ENCODE data around the gene OLFML1.

OLFML1 gene

DNA sequence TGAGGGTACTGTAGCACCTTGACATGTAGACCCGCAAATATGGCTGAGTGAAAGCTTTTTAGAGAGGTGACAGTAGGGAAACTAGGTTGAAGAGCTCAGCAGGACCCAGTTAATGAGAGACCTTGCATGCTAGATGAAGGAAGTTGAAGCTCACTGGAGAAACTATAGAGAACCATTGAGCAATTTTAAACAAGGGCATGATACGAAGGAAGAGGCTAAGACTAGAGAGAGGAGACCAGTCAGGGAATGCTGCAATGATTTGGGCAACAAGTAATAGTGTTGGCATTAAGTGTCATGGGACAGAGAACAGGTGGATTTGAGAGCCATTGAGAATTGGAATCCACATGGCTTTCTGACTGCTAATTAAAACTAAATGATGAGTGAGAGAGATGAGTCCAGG lies 4.1 kb downstream of the OLFML1 start:
- Histone ChIP-seq H3K36me3 (replicated peaks; ENCODE audit: low read depth, low read length) (no peaks in the 10 kb centered on the region), H3K4me3 (ENCODE audit: low read length) (no peak overlapping the region), H3K4me1 (ENCODE audit: low read length) (no peaks in the 10 kb centered on the region), H2AFZ (ENCODE audit: low read depth, low read length) (no peak overlapping the region), H3K9me3 (ENCODE audit: insufficient read depth, low read length) (no peaks in the 10 kb centered on the region), H4K20me1 (ENCODE audit: insufficient read depth, low read length) (no peaks in the 10 kb centered on the region), H3K4me2 (ENCODE audit: low read length) (no peak overlapping the region), H3K27me3 (ENCODE audit: low read depth, low read length) (no peaks in the 10 kb centered on the region), H3K79me2 (ENCODE audit: low read length) (no peaks in the 10 kb centered on the region), H3K9ac (ENCODE audit: low read length) (no peak overlapping the region), H3K27ac (ENCODE audit: low read length) (no peak overlapping the region)
- TF ChIP-seq, protein P1, sequence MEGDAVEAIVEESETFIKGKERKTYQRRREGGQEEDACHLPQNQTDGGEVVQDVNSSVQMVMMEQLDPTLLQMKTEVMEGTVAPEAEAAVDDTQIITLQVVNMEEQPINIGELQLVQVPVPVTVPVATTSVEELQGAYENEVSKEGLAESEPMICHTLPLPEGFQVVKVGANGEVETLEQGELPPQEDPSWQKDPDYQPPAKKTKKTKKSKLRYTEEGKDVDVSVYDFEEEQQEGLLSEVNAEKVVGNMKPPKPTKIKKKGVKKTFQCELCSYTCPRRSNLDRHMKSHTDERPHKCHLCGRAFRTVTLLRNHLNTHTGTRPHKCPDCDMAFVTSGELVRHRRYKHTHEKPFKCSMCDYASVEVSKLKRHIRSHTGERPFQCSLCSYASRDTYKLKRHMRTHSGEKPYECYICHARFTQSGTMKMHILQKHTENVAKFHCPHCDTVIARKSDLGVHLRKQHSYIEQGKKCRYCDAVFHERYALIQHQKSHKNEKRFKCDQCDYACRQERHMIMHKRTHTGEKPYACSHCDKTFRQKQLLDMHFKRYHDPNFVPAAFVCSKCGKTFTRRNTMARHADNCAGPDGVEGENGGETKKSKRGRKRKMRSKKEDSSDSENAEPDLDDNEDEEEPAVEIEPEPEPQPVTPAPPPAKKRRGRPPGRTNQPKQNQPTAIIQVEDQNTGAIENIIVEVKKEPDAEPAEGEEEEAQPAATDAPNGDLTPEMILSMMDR (IDR thresholded peaks at IDR 0.05; ENCODE audit: low read depth, low read length) = no peak
- no peak for TF ChIP-seq EZH2phosphoT487 (IDR thresholded peaks at IDR 0.05; ENCODE audit: low read depth)

DNA sequence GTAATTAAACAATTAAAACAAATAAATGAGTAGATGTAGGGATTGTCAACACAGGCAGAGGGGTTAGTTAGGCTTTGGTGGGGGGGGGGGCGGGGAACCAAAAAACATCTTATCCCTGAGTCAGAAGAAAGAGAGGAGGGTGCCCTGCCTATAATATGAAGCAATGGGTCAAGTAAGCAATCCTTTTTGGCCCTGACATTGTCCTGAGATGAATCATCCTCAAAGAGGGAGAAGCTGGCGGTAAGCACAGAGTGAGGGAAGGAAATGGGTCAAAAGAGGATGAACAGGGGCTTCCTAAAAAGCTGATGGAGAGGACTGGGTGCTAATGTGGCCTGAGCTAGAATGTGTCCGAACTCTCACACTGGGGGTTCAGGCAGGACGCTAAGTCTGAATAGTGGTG lies 4.7 kb downstream of the OLFML1 start:
- H2AFZ ChIP-seq (ENCODE audit: low read depth, low read length) = no peak overlapping the region

DNA sequence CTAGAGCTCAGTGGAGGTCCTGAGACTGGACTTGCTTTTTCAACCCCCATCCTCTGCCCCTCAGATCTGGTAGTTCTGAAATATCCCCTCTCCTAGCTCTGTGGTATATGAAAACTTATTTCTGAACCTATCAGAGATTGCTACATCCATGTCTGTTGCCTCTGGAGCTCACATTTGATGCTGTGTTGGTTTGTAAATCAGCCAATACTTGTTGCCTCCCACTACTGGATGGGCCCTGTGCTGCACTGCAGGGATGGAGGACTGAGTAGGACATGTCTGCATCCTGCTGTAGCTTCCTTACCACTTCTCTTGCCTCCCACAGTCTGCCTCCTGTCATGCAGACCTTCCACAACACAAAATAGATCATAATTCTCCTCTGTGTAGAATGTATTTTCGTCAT lies 5.2 kb downstream of the OLFML1 start:
- no peak overlapping the region for H3K9ac ChIP-seq (ENCODE audit: low read length)
- H3K4me3 ChIP-seq (ENCODE audit: low read length) = no peak overlapping the region
- H3K4me2 ChIP-seq (ENCODE audit: low read length) = no peak overlapping the region
- H3K9me3 ChIP-seq (ENCODE audit: insufficient read depth, low read length) = no peaks in the 10 kb centered on the region
- no peak overlapping the region for H2AFZ ChIP-seq (ENCODE audit: low read depth, low read length)
- H4K20me1 ChIP-seq (ENCODE audit: insufficient read depth, low read length) = no peaks in the 10 kb centered on the region
- peaks cover 3% of the 10 kb centered on the region for H3K4me1 ChIP-seq (ENCODE audit: low read length)
- H3K27ac ChIP-seq (ENCODE audit: low read length) = no peak overlapping the region
- H3K27me3 ChIP-seq (ENCODE audit: low read depth, low read length) = no peaks in the 10 kb centered on the region
- TF ChIP-seq, protein P1 (IDR thresholded peaks at IDR 0.05; ENCODE audit: low read depth, low read length) = no peak
- TF ChIP-seq EZH2phosphoT487 (IDR thresholded peaks at IDR 0.05; ENCODE audit: low read depth) = no peak
- no peaks in the 10 kb centered on the region for H3K79me2 ChIP-seq (ENCODE audit: low read length)
- H3K36me3 ChIP-seq (replicated peaks; ENCODE audit: low read depth, low read length) = no peaks in the 10 kb centered on the region

More for the DNA sequence above, 4.7 kb downstream of the OLFML1 start:
- Histone ChIP-seq H4K20me1 (ENCODE audit: insufficient read depth, low read length) (no peaks in the 10 kb centered on the region), H3K4me2 (ENCODE audit: low read length) (no peak overlapping the region), H3K36me3 (replicated peaks; ENCODE audit: low read depth, low read length) (no peaks in the 10 kb centered on the region), H3K27me3 (ENCODE audit: low read depth, low read length) (no peaks in the 10 kb centered on the region), H3K9ac (ENCODE audit: low read length) (no peak overlapping the region), H3K27ac (ENCODE audit: low read length) (no peak overlapping the region), H3K79me2 (ENCODE audit: low read length) (no peaks in the 10 kb centered on the region), H3K9me3 (ENCODE audit: insufficient read depth, low read length) (no peaks in the 10 kb centered on the region), H3K4me1 (ENCODE audit: low read length) (no peaks in the 10 kb centered on the region), H3K4me3 (ENCODE audit: low read length) (no peak overlapping the region)
- TF ChIP-seq EZH2phosphoT487 (IDR thresholded peaks at IDR 0.05; ENCODE audit: low read depth) = no peak
- TF ChIP-seq, protein P1 (IDR thresholded peaks at IDR 0.05; ENCODE audit: low read depth, low read length) = no peak

DNA sequence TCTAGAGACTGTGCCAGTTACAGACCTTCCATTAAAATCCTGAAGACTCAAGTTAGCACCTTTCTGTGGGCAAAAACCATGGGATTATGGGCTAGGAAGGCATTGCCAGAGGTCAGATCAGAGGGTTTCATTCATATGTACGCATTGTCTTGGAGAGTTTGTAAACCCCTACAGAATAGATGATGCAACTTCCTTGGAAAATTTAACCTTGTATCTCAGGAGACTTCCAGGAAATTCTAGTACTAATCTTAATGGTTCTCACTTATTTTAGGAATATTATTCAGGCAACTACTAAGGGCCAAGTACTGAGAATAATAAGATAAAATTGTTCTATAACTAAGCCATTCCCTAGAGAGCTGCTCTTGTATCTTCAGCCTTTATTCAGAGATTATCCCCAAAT lies 6.9 kb downstream of the OLFML1 start:
- Histone ChIP-seq H3K4me3 (ENCODE audit: low read length) (no peak overlapping the region), H4K20me1 (ENCODE audit: insufficient read depth, low read length) (no peaks in the 10 kb centered on the region), H3K4me2 (ENCODE audit: low read length) (no peak overlapping the region), H3K79me2 (ENCODE audit: low read length) (no peaks in the 10 kb centered on the region), H3K4me1 (ENCODE audit: low read length) (peaks cover 20% of the 10 kb centered on the region), H3K9ac (ENCODE audit: low read length) (no peak overlapping the region), H3K36me3 (replicated peaks; ENCODE audit: low read depth, low read length) (no peaks in the 10 kb centered on the region), H3K27ac (ENCODE audit: low read length) (no peak overlapping the region), H3K9me3 (ENCODE audit: insufficient read depth, low read length) (no peaks in the 10 kb centered on the region), H2AFZ (ENCODE audit: low read depth, low read length) (no peak overlapping the region), H3K27me3 (ENCODE audit: low read depth, low read length) (no peaks in the 10 kb centered on the region)
- TF ChIP-seq, protein P1 (IDR thresholded peaks at IDR 0.05; ENCODE audit: low read depth, low read length) = no peak
- TF ChIP-seq EZH2phosphoT487 (IDR thresholded peaks at IDR 0.05; ENCODE audit: low read depth) = no peak

Data from OCI-LY3 (cell line).